Cardiac fibroblast (primary cell): ENCODE results near the gene VPS18.
A peak's percentile ranks its signal among the peaks of the same experiment; 100 is the strongest.

Experiments
- DNase-seq, 2 donors: peaks; one replicate each; pipeline versions ENCODE4 v3.0.0 to v3.0.0-alpha.2; 2010; ENCODE audit warnings: low read depth in 2 of 2
- H3K4me3 ChIP-seq, 2 donors: replicated peaks in 1 of 2; 1 replicate in 1 of 2; 2 replicates in 1 of 2; pipeline ENCODE4 v1.5.1; 2011; ENCODE audit warnings: low read depth in 2 of 2, low read length in 2 of 2, mild to moderate bottlenecking in 2 of 2, moderate library complexity in 1 of 2
- TF ChIP-seq, protein P1 (sequence below): IDR thresholded peaks from one replicate; pipeline ENCODE4 v1.5.1; 2011; ENCODE audit warnings: low read depth, mild to moderate bottlenecking, low read length, inconsistent platforms

Gene VPS18

DNA sequence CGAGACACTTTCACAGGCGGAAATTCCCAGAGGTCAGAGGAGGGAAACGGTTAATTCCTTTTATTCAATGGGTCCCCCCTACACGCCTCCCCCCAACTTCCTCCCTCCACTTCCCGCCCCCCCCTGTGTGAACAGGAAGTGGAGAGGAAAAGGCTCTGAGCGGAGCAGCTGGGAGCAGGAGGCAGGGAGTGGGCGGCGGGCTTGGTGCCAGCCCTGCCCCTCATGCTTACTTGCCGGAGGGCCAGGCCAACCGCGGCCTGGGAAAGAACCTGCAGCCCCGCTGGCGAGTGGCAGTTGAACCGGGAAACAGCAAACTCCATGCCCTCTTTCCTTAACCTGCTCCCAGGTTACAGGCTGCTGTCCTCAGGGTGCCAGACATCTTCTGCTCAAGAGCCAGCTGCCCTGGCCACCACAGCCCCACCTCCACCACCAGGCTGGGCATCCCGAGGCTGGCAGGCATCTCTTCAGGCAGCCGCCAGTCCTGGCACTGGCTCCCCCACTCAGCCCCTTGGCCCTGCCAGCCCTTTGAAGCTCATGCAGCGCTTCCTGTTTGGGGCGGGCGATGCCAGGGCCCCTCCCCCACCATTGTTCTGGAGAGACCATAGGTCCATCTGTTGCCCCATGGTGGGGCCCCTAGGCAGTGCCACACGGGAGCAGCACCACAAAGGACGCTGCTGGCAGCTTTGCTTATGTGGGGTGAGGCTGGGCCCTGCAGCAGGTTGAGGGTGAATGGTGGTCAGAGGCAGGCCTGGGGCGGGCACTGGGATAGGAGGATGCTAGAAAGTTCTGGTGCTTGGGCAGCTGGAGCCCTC is 12.9 kb downstream of the VPS18 start:
- peak in 1 of 2 donors; percentile 53 for DNase-seq
- TF ChIP-seq, protein P1, sequence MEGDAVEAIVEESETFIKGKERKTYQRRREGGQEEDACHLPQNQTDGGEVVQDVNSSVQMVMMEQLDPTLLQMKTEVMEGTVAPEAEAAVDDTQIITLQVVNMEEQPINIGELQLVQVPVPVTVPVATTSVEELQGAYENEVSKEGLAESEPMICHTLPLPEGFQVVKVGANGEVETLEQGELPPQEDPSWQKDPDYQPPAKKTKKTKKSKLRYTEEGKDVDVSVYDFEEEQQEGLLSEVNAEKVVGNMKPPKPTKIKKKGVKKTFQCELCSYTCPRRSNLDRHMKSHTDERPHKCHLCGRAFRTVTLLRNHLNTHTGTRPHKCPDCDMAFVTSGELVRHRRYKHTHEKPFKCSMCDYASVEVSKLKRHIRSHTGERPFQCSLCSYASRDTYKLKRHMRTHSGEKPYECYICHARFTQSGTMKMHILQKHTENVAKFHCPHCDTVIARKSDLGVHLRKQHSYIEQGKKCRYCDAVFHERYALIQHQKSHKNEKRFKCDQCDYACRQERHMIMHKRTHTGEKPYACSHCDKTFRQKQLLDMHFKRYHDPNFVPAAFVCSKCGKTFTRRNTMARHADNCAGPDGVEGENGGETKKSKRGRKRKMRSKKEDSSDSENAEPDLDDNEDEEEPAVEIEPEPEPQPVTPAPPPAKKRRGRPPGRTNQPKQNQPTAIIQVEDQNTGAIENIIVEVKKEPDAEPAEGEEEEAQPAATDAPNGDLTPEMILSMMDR = no peak
- H3K4me3 ChIP-seq = peak overlapping the region; percentile 40 to 43

GRCh38 chr15:40908095-40908494 is 13.8 kb downstream of the VPS18 start:
- no peak for DNase-seq
- no peak overlapping the region for H3K4me3 ChIP-seq
- TF ChIP-seq, protein P1 = no peak

- H3K4me3 ChIP-seq = no peak overlapping the region
- TF ChIP-seq, protein P1 = no peak
- DNase-seq = peak; percentile 23 to 65
Observed at GRCh38 chr15:40909662-40910630, 15.7 kb downstream of the VPS18 start.

DNA sequence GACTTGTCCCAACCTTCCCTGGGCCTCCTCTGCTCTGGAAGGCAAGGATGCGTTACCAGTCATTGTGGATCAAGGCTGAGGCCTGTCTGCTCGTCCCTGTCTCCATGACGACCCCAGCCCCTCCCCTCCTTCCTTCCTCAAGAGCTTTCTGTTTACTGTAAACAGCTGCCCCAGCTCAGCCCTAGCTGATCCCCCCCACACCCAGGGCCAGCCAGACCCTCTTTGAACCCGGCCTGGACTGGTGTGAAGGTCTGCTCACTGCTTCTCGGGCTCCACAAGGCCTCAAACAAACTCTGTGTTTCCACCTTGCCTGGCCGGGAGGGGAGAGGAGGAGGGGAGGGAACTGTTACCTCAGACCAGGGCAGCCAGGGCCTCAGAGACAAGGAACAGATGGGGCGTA is 16.9 kb downstream of the VPS18 start:
- TF ChIP-seq, protein P1 = no peak
- H3K4me3 ChIP-seq = no peak overlapping the region

DNA sequence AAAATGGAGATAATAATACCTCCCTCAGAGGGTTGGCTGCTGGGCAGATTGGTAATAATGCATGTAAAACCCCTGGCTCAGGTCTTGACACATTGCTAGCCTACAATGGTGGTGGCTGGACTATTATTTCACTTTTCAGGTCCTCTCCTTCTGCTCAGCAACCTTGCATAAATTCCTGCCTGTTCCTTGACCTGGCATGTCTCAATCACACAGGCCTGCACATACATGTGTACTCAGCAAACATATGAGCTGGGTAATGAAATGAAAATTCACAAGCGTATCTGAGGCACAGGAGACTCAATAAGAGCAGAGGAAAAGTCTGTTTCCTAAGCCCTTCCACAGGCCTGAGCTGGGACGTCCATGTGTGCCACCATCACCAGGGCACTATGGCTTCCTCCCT is 17.4 kb downstream of the VPS18 start:
- DNase-seq = no peak
- TF ChIP-seq, protein P1 = no peak
- no peak overlapping the region for H3K4me3 ChIP-seq

More for the DNA sequence above, 16.9 kb downstream of the VPS18 start:
- no peak for DNase-seq

DNA sequence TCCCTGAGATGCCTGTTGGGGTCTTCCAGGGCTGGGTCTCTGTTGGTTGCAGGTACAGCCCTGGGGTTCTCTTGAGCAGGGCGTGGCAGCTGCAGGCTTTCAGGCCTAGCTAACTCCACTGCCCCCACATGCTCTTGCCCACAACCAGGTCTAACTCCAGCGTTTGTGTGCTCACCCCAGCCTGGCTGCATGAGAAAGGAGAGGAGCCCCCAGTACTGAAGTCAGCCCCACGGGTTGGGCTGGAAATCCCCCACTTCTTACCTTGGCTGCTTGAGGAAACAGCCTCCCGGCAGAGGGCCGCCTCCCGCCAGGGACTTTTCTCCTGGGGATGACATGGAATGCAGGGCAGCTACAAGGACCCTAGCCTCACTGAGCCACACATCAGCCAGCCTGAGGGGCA is 18.2 kb downstream of the VPS18 start:
- TF ChIP-seq, protein P1 = no peak
- H3K4me3 ChIP-seq = no peak overlapping the region
- DNase-seq = no peak
